K562 (cell line): ENCODE results near the gene EIF2S1.

Experiments
- BCL6 ChIP-seq: fragments of 250-450 bp; sonication (Bioruptor Pico); IDR thresholded peaks from 2 replicates; pipeline ENCODE4 v1.4.0; 2020
- RFX7 ChIP-seq: fragments of 250-450 bp; sonication (Bioruptor Pico); IDR thresholded peaks from 2 replicates; pipeline ENCODE4 v1.5.1; 2021; ENCODE audit warnings: mild to moderate bottlenecking
- SMAD3 ChIP-seq: fragments of 450-650 bp; formaldehyde crosslinking; conservative IDR thresholded peaks from 2 replicates; pipeline ENCODE4 v1.4.0; 2020; ENCODE audit warnings: mild to moderate bottlenecking
- SP2 ChIP-seq: IDR thresholded peaks from 2 replicates; pipeline ENCODE4 v1.6.1; 2011; ENCODE audit warnings: mild to moderate bottlenecking, low read depth, low read length, moderate library complexity; ENCODE audit not compliant: poor library complexity, severe bottlenecking; ENCODE audit errors: extremely low read depth
- ZNF175 ChIP-seq: fragments of 200-800 bp; sonication (Bioruptor generic); IDR thresholded peaks from 2 replicates; pipeline ENCODE4 v1.6.1; 2016; ENCODE audit warnings: low read depth, mild to moderate bottlenecking, missing genetic modification characterization, missing compliant biosample characterization
- TF ChIP-seq, protein P1 (sequence below): sonication (generic); formaldehyde crosslinking; IDR thresholded peaks from 2 replicates; pipeline ENCODE4 v1.5.0; 2020; ENCODE audit warnings: missing genetic modification reagents
- TF ChIP-seq, protein P2 (sequence below): fragments of 450-650 bp; IDR thresholded peaks from 2 replicates; pipeline ENCODE4 v1.6.1; 2018; ENCODE audit not compliant: partially characterized antibody
- TF ChIP-seq, protein P3 (sequence below): fragments of 450-650 bp; formaldehyde crosslinking; IDR thresholded peaks from 2 replicates; pipeline ENCODE4 v1.4.0; 2020; ENCODE audit warnings: mild to moderate bottlenecking

DNA sequence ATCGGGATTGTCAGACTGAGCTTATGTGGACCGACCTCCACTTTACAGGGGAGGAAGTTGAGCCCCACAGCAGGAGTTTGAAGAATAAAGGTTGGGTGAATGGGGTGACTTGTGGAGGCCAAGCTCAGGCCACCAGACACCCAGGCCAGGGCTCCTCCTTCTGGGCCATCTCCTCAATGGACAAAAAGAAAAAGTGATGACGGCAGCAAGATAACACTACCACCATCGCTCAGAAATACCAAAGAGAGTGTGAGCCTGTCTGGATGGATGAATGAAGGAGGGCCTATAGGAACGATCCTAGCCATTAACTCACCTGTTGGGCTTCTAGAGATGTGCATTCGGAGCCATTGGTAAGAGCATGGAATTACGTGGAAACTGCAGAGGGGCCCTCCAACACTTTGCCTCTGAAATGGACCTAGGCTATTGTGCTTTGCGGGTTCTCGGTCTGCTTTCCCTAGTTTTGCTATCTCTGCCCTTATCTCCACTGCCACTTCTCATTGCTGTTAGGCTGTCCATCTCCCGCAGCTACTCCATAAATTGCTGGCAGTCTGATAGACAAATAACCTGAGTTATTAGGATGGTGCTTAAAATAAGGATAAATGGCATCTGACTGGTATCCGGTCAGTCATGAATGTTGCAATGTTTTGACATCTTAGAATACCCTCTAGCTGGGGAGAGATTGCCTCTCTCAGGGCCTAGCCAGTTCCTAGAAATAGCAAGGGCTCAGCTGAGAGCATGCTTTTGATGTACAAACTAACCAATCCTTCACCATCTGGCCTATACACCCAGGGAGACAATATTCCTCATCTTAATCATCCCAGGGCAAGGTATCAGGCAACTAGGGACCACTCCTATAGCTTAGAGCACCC lies 61.5 kb downstream of the EIF2S1 start:
- TF ChIP-seq BCL6, result no peak
- no peak for TF ChIP-seq SP2
- TF ChIP-seq, protein P1, sequence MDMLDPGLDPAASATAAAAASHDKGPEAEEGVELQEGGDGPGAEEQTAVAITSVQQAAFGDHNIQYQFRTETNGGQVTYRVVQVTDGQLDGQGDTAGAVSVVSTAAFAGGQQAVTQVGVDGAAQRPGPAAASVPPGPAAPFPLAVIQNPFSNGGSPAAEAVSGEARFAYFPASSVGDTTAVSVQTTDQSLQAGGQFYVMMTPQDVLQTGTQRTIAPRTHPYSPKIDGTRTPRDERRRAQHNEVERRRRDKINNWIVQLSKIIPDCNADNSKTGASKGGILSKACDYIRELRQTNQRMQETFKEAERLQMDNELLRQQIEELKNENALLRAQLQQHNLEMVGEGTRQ (CRISPR knock-in tag), result no peak
- TF ChIP-seq, protein P2, sequence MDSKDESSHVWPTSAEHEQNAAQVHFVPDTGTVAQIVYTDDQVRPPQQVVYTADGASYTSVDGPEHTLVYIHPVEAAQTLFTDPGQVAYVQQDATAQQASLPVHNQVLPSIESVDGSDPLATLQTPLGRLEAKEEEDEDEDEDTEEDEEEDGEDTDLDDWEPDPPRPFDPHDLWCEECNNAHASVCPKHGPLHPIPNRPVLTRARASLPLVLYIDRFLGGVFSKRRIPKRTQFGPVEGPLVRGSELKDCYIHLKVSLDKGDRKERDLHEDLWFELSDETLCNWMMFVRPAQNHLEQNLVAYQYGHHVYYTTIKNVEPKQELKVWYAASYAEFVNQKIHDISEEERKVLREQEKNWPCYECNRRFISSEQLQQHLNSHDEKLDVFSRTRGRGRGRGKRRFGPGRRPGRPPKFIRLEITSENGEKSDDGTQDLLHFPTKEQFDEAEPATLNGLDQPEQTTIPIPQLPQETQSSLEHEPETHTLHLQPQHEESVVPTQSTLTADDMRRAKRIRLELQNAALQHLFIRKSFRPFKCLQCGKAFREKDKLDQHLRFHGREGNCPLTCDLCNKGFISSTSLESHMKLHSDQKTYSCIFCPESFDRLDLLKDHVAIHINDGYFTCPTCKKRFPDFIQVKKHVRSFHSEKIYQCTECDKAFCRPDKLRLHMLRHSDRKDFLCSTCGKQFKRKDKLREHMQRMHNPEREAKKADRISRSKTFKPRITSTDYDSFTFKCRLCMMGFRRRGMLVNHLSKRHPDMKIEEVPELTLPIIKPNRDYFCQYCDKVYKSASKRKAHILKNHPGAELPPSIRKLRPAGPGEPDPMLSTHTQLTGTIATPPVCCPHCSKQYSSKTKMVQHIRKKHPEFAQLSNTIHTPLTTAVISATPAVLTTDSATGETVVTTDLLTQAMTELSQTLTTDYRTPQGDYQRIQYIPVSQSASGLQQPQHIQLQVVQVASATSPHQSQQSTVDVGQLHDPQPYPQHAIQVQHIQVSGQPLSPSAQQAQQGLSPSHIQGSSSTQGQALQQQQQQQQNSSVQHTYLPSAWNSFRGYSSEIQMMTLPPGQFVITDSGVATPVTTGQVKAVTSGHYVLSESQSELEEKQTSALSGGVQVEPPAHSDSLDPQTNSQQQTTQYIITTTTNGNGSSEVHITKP, result no peak
- no peak for TF ChIP-seq RFX7 (CRISPR knock-in tag)
- no peak for TF ChIP-seq SMAD3 (CRISPR knock-in tag)
- TF ChIP-seq, protein P3, sequence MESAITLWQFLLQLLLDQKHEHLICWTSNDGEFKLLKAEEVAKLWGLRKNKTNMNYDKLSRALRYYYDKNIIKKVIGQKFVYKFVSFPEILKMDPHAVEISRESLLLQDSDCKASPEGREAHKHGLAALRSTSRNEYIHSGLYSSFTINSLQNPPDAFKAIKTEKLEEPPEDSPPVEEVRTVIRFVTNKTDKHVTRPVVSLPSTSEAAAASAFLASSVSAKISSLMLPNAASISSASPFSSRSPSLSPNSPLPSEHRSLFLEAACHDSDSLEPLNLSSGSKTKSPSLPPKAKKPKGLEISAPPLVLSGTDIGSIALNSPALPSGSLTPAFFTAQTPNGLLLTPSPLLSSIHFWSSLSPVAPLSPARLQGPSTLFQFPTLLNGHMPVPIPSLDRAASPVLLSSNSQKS (CRISPR knock-in tag), result no peak
- no peak for TF ChIP-seq ZNF175
